Stimulated activated naive B cell treated with anti-CD40 and anti-IgM and Interleukin-4, amounts not matched to agents 10 μg/mL and 1 μg/mL and 100 μg/mL, for 72 hours (primary cell): ENCODE data around the gene POLR2H.
A peak's percentile ranks its signal among the peaks of the same experiment; 100 is the strongest.

Source experiments
- ATAC-seq, 2 donors: fragments of 150-1000 bp; cut with Tn5 transposase; replicated peaks; 2 replicates each; pipeline ENCODE4 v1.10.0; 2021; ENCODE audit warnings: moderate library complexity in 1 of 2
- DNase-seq: peaks from one replicate; pipeline ENCODE4 v3.0.0; 2021
- H3K27ac Mint-ChIP-seq: one replicate; pipeline ENCODE4 v1.8.0; 2022; ENCODE audit warnings: mild to moderate bottlenecking, mixed read lengths
- H3K27me3 Mint-ChIP-seq, 2 donors: one replicate each; pipeline ENCODE4 v1.8.0; 2022; ENCODE audit warnings: mixed read lengths in 2 of 2
- H3K36me3 Mint-ChIP-seq, 2 donors: one replicate each; pipeline ENCODE4 v1.8.0; 2022; ENCODE audit warnings: mixed read lengths in 2 of 2, mild to moderate bottlenecking in 1 of 2
- H3K4me1 Mint-ChIP-seq, 2 donors: one replicate each; pipeline ENCODE4 v1.8.0; 2022; ENCODE audit warnings: mixed read lengths in 2 of 2, mild to moderate bottlenecking in 1 of 2
- H3K4me3 Mint-ChIP-seq, 2 donors: one replicate each; pipeline ENCODE4 v1.8.0; 2022; ENCODE audit warnings: mild to moderate bottlenecking in 2 of 2, mixed read lengths in 2 of 2, moderate library complexity in 1 of 2
- H3K9me3 Mint-ChIP-seq, 2 donors: one replicate each; pipeline ENCODE4 v1.8.0; 2022; ENCODE audit warnings: mixed read lengths in 2 of 2, mild to moderate bottlenecking in 1 of 2

Gene POLR2H

DNA sequence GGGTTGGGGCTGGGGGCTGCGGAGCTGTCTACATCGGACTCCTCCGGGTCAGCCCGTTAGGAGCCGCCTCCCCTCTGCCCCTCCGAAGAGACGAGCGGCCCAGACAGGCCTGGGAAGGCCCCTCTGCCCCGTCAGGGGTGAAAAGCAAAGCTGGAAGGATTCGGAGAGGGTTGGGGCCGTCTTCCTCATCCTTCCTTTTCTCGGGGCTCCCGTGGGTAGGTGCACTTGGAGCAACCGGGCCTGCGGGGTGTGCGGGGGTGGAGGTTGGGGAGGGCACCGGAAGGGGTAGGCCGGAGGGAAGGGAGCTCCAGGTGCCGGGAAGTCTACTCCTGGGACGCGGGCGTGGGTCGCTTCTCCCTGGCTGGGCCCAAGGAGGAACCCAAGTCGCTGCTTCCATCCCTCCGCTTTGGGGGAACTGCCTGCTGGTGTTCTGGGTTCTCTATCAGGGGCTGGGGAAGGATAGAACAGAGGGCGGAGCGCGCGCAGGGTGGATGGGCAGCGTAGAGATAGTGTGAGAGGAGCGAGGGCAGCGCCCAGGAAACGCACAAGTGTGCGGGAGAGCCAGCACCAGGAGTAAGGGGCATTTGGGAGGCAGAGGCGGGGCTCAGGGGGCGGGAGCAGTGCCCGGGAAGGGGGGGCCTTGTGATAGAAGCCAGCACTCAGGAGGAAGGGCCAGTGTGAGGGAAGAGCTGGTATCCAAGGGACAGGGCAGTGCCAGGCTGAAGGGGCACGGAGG, 590 bp downstream of the POLR2H start:
- peaks cover 22 to 27% of the 10 kb centered on the region in 2 donors for H3K36me3 Mint-ChIP-seq
- H3K27ac Mint-ChIP-seq = peak overlapping the region; percentile 93
- H3K9me3 Mint-ChIP-seq = no peaks in the 10 kb centered on the region
- peak; percentile 43 for DNase-seq
- H3K4me3 Mint-ChIP-seq = peak overlapping the region; percentile 87 to 96
- H3K27me3 Mint-ChIP-seq = peaks cover 5 to 7% of the 10 kb centered on the region in 2 donors
- H3K4me1 Mint-ChIP-seq = peaks cover 16 to 33% of the 10 kb centered on the region in 2 donors
- ATAC-seq = peak; percentile 28 to 41

DNA sequence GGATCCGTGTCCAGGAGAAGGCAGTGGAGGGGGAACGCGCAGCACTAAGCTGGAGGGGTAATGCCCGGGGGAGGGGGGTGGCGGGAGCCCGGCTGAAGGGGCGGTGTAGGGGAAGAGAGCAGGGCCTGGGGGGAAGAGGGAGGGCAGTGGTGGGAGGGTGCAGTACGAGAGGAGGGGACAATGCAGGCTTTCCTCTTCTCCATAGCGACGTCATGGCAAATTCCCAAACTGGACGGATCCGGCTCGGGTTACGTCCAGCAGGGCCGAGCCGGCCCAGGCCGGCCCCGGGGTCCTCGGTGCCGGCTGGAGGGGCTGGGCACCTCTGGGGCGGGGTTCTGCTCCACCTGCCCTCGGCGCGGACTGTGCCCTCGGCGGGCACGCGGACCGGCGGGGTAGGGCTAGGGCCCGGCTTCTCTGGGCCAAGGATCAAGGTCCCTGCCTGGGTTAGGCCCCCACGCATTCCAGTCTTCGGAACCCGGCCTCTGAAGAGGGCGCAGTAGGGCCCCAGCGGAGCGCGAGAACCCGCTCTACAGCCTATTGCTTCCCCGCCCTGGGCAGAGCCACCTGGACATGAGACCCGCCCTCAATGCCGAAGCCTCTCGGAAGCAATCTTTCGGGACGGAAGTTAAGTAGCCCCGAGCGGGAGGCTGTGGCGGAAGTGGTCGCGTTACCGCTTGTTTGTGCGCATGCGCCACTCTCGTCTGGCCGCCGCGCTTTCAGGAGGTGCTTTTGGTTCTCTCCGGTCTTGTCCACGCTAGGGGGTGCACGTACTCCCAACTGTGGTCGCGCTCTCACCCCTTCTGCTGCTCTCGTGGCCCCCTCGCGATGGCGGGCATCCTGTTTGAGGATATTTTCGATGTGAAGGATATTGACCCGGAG, 1.4 kb downstream of the POLR2H start:
- peaks cover 5 to 7% of the 10 kb centered on the region in 2 donors for H3K27me3 Mint-ChIP-seq
- peaks cover 16 to 34% of the 10 kb centered on the region in 2 donors for H3K4me1 Mint-ChIP-seq
- H3K4me3 Mint-ChIP-seq = peak overlapping the region; percentile 87 to 96
- DNase-seq (peak; percentile 96), ATAC-seq (peak; percentile 89 to 91)
- H3K9me3 Mint-ChIP-seq = no peaks in the 10 kb centered on the region
- H3K27ac Mint-ChIP-seq = peak overlapping the region; percentile 95
- peaks cover 26 to 35% of the 10 kb centered on the region in 2 donors for H3K36me3 Mint-ChIP-seq

DNA sequence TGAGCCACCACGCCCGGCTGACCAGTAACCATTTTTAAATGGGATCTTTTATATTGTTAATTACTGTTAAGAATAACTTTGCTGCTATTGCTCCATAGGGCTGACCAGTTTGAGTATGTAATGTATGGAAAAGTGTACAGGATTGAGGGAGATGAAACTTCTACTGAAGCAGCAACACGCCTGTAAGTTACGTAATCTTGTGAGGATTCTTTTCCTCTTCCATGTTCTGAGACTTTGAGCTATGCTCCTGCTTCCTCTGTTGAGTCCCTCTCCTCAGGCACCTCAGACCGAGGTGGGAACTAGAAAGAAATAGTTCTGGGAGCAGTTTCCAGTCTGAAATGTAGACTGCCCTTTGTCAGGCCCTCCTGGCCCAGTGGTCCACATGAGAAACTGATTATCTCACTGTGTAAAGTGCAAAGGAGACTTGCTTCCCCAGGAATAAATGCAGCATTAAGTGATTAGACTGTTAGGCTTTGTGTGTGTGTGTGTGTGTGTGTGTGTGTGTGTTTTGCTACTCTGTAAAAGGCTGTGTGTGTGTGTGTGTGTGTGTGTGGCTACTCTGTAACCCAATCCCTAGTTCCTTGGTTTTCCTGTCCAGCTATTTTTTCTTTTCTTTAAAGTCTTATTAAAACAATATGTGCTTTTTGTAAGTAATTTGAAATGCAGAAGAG, 5.2 kb downstream of the POLR2H start:
- Mint-ChIP-seq H3K9me3 (no peaks in the 10 kb centered on the region), H3K27me3 (no peaks in the 10 kb centered on the region), H3K4me1 (peaks cover 17 to 28% of the 10 kb centered on the region in 2 donors), H3K4me3 (no peak overlapping the region), H3K27ac (no peak overlapping the region), H3K36me3 (peaks cover 35 to 52% of the 10 kb centered on the region in 2 donors)
- DNase-seq (no peak), ATAC-seq (no peak)

DNA sequence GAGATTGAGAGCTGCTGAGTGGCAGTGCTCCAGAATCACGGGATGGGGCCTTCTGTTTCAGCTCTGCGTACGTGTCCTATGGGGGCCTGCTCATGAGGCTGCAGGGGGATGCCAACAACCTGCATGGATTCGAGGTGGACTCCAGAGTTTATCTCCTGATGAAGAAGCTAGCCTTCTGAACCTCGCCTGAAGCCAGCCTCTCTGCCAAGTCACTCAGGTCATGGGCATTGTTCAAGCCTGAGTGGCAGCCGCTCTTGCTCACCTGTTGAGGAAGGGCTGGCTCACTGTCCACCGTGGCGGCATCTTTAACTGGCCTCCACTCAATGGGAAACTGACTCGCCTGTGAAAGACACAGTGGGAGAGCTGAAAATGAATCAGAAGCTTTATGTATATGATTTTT, 6.6 kb downstream of the POLR2H start:
- peaks cover 14 to 29% of the 10 kb centered on the region in 2 donors for H3K4me1 Mint-ChIP-seq
- H3K9me3 Mint-ChIP-seq = no peaks in the 10 kb centered on the region
- no peak overlapping the region for H3K4me3 Mint-ChIP-seq
- ATAC-seq (no peak), DNase-seq (no peak)
- peaks cover 35 to 49% of the 10 kb centered on the region in 2 donors for H3K36me3 Mint-ChIP-seq
- no peak overlapping the region for H3K27ac Mint-ChIP-seq
- H3K27me3 Mint-ChIP-seq = no peaks in the 10 kb centered on the region

GRCh38 chr3:184368586-184369183, 7.2 kb downstream of the POLR2H start:
- DNase-seq (no peak), ATAC-seq (no peak)
- Mint-ChIP-seq H3K27me3 (no peaks in the 10 kb centered on the region), H3K36me3 (peaks cover 35 to 49% of the 10 kb centered on the region in 2 donors), H3K27ac (no peak overlapping the region), H3K4me3 (no peak overlapping the region), H3K9me3 (no peaks in the 10 kb centered on the region), H3K4me1 (peaks cover 11 to 29% of the 10 kb centered on the region in 2 donors)

DNA sequence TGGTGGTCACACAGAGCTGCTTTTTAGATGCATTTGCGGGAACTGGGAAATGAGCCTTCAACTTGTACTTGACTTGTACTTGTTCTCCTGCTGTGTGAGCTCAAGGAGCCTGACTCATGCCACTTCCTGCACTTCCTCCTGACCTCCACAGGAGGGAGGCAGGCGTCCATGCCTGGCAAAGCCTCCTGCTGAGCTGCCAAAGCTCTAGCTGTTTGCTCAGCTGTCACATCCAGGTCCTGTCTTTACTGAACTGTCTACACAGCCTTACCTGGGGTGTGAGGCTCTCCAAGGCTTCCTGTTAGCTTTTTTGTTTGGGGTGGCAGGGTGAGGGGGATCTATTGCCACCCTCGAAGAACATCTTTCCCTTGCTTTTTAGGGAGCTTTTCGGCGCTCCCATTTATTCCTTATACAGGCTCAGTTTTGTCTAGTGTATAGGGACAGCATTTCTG, 10.1 kb downstream of the POLR2H start:
- H3K9me3 Mint-ChIP-seq = no peaks in the 10 kb centered on the region
- H3K4me3 Mint-ChIP-seq = no peak overlapping the region
- no peak overlapping the region for H3K27ac Mint-ChIP-seq
- peaks cover 21 to 34% of the 10 kb centered on the region in 2 donors for H3K36me3 Mint-ChIP-seq
- peaks cover 6 to 15% of the 10 kb centered on the region in 2 donors for H3K27me3 Mint-ChIP-seq
- DNase-seq (peak; percentile 57), ATAC-seq (peak; percentile 97)
- H3K4me1 Mint-ChIP-seq = peaks cover 4 to 13% of the 10 kb centered on the region in 2 donors

DNA sequence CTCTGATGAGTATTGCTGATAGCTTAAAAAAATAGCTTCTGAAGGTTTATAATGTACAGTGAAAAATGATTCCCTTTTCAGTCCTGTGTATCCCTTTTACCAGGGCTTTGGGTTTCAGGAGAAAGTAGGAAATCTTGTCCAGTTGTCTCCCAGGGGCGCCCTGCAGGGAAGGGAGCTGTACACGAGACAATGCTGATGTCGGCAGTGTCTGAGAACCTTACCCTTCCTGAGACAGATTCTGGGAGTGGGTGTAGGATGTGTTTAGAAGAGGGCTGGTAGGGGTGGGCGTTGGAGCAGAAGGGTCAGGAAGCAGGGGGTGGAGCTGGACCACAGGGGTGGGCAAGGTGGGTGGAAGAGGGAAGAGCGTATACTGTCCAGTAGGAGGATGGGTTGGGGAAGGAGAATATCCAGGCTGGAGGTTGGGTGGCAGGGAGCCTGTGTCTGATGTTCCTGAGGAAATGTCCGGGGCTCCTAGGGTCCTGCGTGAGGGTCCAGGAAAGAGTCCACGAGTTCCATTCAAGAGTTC, 10.8 kb downstream of the POLR2H start:
- ATAC-seq = no peak
- H3K4me3 Mint-ChIP-seq = no peak overlapping the region
- peak overlapping the region; percentile 26 for H3K27ac Mint-ChIP-seq
- H3K9me3 Mint-ChIP-seq = no peaks in the 10 kb centered on the region
- peaks cover 12 to 23% of the 10 kb centered on the region in 2 donors for H3K27me3 Mint-ChIP-seq
- H3K36me3 Mint-ChIP-seq = peaks cover 15 to 26% of the 10 kb centered on the region in 2 donors
- H3K4me1 Mint-ChIP-seq = peaks cover 4 to 7% of the 10 kb centered on the region in 2 donors
- DNase-seq = no peak

DNA sequence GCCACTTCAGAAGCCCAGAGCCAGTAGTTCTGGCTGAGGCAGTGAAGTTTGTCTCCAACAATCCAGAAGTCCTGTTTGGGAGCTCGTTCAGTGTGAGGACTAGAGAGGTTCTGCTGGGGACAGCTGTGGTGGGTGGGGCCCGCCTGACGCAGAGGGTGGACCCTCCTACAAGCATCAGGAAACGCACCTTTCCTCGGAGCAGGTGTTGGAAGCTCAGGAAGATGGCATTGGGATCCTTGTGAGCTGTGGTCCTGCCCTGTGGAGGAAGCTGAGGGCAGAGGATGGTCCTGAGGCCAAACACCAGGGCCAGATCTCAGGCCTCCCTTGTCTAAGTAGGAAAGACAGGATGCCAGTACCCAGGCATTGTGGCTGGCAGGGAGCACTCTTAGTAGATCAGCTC, 11.4 kb downstream of the POLR2H start:
- Mint-ChIP-seq H3K27ac (no peak overlapping the region), H3K9me3 (no peaks in the 10 kb centered on the region), H3K4me1 (peaks cover 4 to 7% of the 10 kb centered on the region in 2 donors), H3K4me3 (no peak overlapping the region), H3K36me3 (peaks cover 13 to 20% of the 10 kb centered on the region in 2 donors), H3K27me3 (peaks cover 18 to 28% of the 10 kb centered on the region in 2 donors)
- DNase-seq (no peak), ATAC-seq (no peak)

- no peaks in the 10 kb centered on the region for H3K9me3 Mint-ChIP-seq
- H3K27me3 Mint-ChIP-seq = peaks cover 23 to 33% of the 10 kb centered on the region in 2 donors
- H3K36me3 Mint-ChIP-seq = peaks cover 9 to 17% of the 10 kb centered on the region in 2 donors
- no peak for ATAC-seq
- no peak overlapping the region for H3K27ac Mint-ChIP-seq
- no peak for DNase-seq
- peaks cover 4 to 7% of the 10 kb centered on the region in 2 donors for H3K4me1 Mint-ChIP-seq
- H3K4me3 Mint-ChIP-seq = no peak overlapping the region
Observed at GRCh38 chr3:184373422-184373821, 11.9 kb downstream of the POLR2H start.

DNA sequence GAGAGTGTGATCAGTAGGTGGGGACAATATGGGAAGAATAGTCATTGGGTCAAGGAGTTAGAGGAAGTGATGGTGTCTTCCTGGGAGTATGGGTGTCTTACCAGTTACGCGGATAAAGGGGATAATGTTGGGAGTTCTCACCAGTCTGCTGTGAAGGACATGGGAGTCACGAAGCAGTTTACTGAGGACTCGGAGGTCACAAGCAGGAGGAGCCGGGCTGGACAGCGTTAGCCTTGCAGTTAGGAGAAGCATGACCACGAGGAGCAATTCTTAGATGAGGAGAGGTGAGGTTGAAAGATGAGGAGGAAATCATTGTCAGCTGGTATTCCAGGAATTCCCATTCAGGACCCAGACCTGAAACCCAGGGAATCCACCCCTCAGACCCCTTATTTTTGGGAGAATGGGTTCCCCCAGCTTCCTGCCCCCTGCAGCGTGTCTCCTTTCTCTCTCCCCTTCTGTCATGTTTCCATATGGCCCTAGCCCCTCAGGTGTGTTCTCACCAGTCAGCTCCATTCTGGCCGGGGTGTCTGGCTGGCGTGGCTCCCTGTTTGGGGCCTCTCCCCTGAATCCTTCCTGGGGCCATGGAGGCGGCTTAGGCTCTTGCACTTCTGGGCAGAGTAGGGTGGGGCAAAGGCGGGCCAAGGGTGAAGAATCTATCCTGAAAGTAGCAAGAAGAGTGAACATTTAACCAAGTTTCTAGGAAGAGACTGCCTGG, 14.4 kb downstream of the POLR2H start:
- ATAC-seq = no peak

GRCh38 chr3:184377374-184377773, 15.9 kb downstream of the POLR2H start:
- Mint-ChIP-seq H3K9me3 (no peaks in the 10 kb centered on the region), H3K36me3 (no peaks in the 10 kb centered on the region), H3K4me3 (no peak overlapping the region), H3K4me1 (peaks cover 13 to 18% of the 10 kb centered on the region in 2 donors), H3K27me3 (peaks cover 51 to 65% of the 10 kb centered on the region in 2 donors), H3K27ac (no peak overlapping the region)
- DNase-seq (no peak), ATAC-seq (no peak)

More for the DNA sequence above, 14.4 kb downstream of the POLR2H start:
- DNase-seq = no peak
- Mint-ChIP-seq H3K4me1 (peaks cover 10 to 11% of the 10 kb centered on the region in 2 donors), H3K4me3 (no peak overlapping the region), H3K9me3 (no peaks in the 10 kb centered on the region), H3K27me3 (peaks cover 38 to 50% of the 10 kb centered on the region in 2 donors), H3K36me3 (no peaks in the 10 kb centered on the region), H3K27ac (no peak overlapping the region)

GRCh38 chr3:184377882-184378445, 16.5 kb downstream of the POLR2H start, which contains the start of gene THPO:
Gene THPO, minus strand, starts transcription at chr3:184378207. Its CDS starts 1,948 bp downstream, at chr3:184376259.
- Mint-ChIP-seq H3K27ac (no peak within 1 kb of the TSS), H3K9me3 (no peaks in the 10 kb centered on the region), H3K36me3 (no peaks in the 10 kb centered on the region), H3K27me3 (peaks cover 57 to 71% of the 10 kb centered on the region in 2 donors), H3K4me1 (peaks cover 13 to 19% of the 10 kb centered on the region in 2 donors), H3K4me3 (peak within 1 kb of the TSS; percentile 63 to 70)
- ATAC-seq (no peak), DNase-seq (no peak)
